ENCODE results near the gene RYR2. TPM values are rescaled to one million over a fixed set of nuclear protein-coding genes. Genes with fewer than 3 reads are reported as not detected.

RYR2 gene
- total and polyA plus RNA-seq, 9 of the 15 experiments (the other 6 are each of a cell fraction or from before 2014, with no cell fraction given) = 0.03 to 0.42 (median 0.14) TPM

- CTCF ChIA-PET (ENCODE audit: low intra/inter-chr PET ratio) = no interaction called here
- Histone ChIP-seq H3K9me3 (replicated peaks; ENCODE audit: control insufficient read depth, insufficient read depth, low read depth, low read length) (no peaks in the 10 kb centered on the region), H3K27me3 (ENCODE audit: control insufficient read depth in 2 of 2, insufficient read depth in 2 of 2, low read length in 2 of 2) (no peaks in the 10 kb centered on the region), H2AFZ (ENCODE audit: low read depth, low read length) (no peak overlapping the region), H3K4me1 (replicated peaks in 1 of 2; ENCODE audit: control insufficient read depth in 2 of 2, insufficient read depth in 2 of 2, low read length in 2 of 2) (no peaks in the 10 kb centered on the region), H3K27ac (ENCODE audit: extremely low read depth, low read depth, low read length) (no peak overlapping the region), H3K4me2 (ENCODE audit: insufficient read depth, low read length) (no peak overlapping the region), H3K79me2 (ENCODE audit: control insufficient read depth, insufficient read depth, low read length) (no peaks in the 10 kb centered on the region), H4K20me1 (replicated peaks; ENCODE audit: control insufficient read depth, insufficient read depth, low read length) (no peaks in the 10 kb centered on the region), H3K9ac (ENCODE audit: insufficient read depth in 1 of 2, low read depth in 2 of 2, low read length in 2 of 2) (no peak overlapping the region), H3K36me3 (ENCODE audit: control insufficient read depth, insufficient read depth, low read length) (no peaks in the 10 kb centered on the region), H3K4me3 (no peak overlapping the region), H3K9me1 (ENCODE audit: control insufficient read depth, insufficient read depth, low read length) (no peaks in the 10 kb centered on the region)
- no peak for ATAC-seq
- intact Hi-C loops (cut with micrococcal nuclease) = no loop called here
- no TSS peak for BruUV-seq (replicated peaks)
- POLR2A ChIA-PET = no interaction called here
- TF ChIP-seq HNRNPK (IDR thresholded peaks at IDR 0.05; ENCODE audit: low read depth, low read length, poor library complexity, severe bottlenecking) (no peak), ZNF655 (CRISPR knock-in tag; IDR thresholded peaks at IDR 0.05) (no peak), RNF2 (IDR thresholded peaks at IDR 0.05) (no peak), SAFB2 (IDR thresholded peaks at IDR 0.05; ENCODE audit: borderline replicate concordance, low read depth, low read length, severe bottlenecking) (no peak), ZNF121 (CRISPR knock-in tag; conservative IDR thresholded peaks at IDR 0.05) (no peak), PHF20 (IDR thresholded peaks at IDR 0.05; ENCODE audit: partially characterized antibody) (no peak), RBM25 (IDR thresholded peaks at IDR 0.05; ENCODE audit: low read depth, low read length, severe bottlenecking) (no peak), PML (IDR thresholded peaks at IDR 0.05; ENCODE audit: low read length) (no peak), DPF2 (IDR thresholded peaks at IDR 0.05) (no peak), MTA2 (IDR thresholded peaks at IDR 0.05; ENCODE audit: low read depth) (no peak), SMARCA4 (IDR thresholded peaks at IDR 0.05) (no peak), ZSCAN29 (IDR thresholded peaks at IDR 0.05) (no peak), HDAC2 (IDR thresholded peaks at IDR 0.05) (no peak), CEBPG (CRISPR knock-in tag; IDR thresholded peaks at IDR 0.05) (no peak), CEBPG (tag; conservative IDR thresholded peaks at IDR 0.05 in 1 of 2, IDR thresholded peaks at IDR 0.05 in 1 of 2) (no peak), DNMT1 (IDR thresholded peaks at IDR 0.05) (no peak), ETS2 (tag; IDR thresholded peaks at IDR 0.05; ENCODE audit: borderline replicate concordance, poor library complexity, severe bottlenecking) (no peak), USF2 (CRISPR knock-in tag; IDR thresholded peaks at IDR 0.05) (no peak), TAF9B (IDR thresholded peaks at IDR 0.05; ENCODE audit: partially characterized antibody) (no peak), ZNF280B (CRISPR knock-in tag; IDR thresholded peaks at IDR 0.05) (no peak)
- FAIRE-seq = no peak
- in situ Hi-C loops (cut with MboI) = no loop called here
- DNase-seq (ENCODE audit: extremely low read depth in 1 of 4, low spot score in 3 of 4) = no peak
- 0% methylated on average over 5 of the region's 5 CpGs for WGBS (ENCODE audit: insufficient coverage, low coverage, missing lambda C conversion rate)
These were observed 747.6 kb downstream of the RYR2 start for GRCh38 chr1:237789619-237790018.
